Lower lobe of right lung (tissue), 2 donors: ENCODE data around the gene ISLR. TPM values are rescaled to one million over a fixed set of nuclear protein-coding genes. Genes with fewer than 3 reads are reported as not detected.

Experiments
- ATAC-seq, 2 donors: fragments of 200-7000 bp; cut with Tn5 transposase; one replicate each; pipeline ENCODE4 v1.9.1; 2020 to 2022; ENCODE audit warnings: mild to moderate bottlenecking in 2 of 2, moderate library complexity in 2 of 2
- DNase-seq: peaks from one replicate; pipeline ENCODE4 v3.0.0-alpha.2; 2020
- H3K27ac ChIP-seq: fragments of 200-600 bp; one replicate; pipeline ENCODE4 v1.8.0; 2022
- H3K27me3 ChIP-seq: fragments of 200-600 bp; one replicate; pipeline ENCODE4 v1.8.0; 2022; ENCODE audit warnings: low read depth
- H3K36me3 ChIP-seq: fragments of 200-600 bp; one replicate; pipeline ENCODE4 v1.8.0; 2022; ENCODE audit warnings: mild to moderate bottlenecking
- H3K4me1 ChIP-seq: fragments of 200-600 bp; one replicate; pipeline ENCODE4 v1.8.0; 2022
- H3K4me3 ChIP-seq: fragments of 200-600 bp; one replicate; pipeline ENCODE4 v1.8.0; 2022; ENCODE audit warnings: mild to moderate bottlenecking
- H3K9me3 ChIP-seq: fragments of 200-600 bp; one replicate; pipeline ENCODE4 v1.8.0; 2022
- intact Hi-C: fragments of 100-400 bp; cut with DNase I; formaldehyde crosslinking; loops from one replicate; pipeline ENCODE4 v1.11.0; 2022
- total RNA-seq: library from RNA; stranded (reverse); fragmentation: NEBNext Ultra II Directional; extraction: Animal tissue kit (Norgen Biotek cat#: 25700); gene quantifications from one replicate; pipeline ENCODE4 v1.2.1, GENCODE V29; 2021
- TF ChIP-seq, protein P1 (sequence below): fragments of 200-600 bp; IDR thresholded peaks from one replicate; pipeline ENCODE4 v1.8.0; 2022; ENCODE audit warnings: antibody characterized with exemption, mild to moderate bottlenecking
- donor health status: DM: no; HTN: yes; CAD: no; lungs with severe emphysema.

ISLR gene
- total RNA-seq, 1 donor from 2014 or later = 24.0 TPM

DNA sequence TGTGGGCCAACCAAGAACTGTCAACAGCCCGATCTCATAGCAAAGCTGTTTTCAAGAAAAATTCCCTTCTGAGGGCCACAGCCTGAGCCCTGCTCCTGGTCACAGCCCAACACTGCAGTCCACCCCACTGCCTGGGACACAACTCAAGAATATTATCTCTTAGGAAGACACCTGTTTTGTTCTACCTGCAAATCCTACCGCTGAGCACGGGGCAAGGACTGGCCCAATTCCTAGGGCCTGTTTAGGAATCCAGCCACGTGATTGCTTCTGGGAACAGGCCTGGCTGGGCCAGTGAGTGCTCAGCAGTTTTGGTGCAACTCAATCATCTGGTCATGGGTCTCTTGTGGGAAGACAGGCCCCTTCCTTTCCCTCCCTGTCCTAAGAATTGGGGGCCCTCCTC lies 34.9 kb upstream of the ISLR start:
- Histone ChIP-seq H3K27ac (no peak overlapping the region), H3K27me3 (peaks cover 56% of the 10 kb centered on the region), H3K4me1 (peaks cover 18% of the 10 kb centered on the region), H3K9me3 (no peaks in the 10 kb centered on the region), H3K4me3 (no peak overlapping the region), H3K36me3 (no peaks in the 10 kb centered on the region)
- no peak for DNase-seq
- intact Hi-C loops = no loop called here
- ATAC-seq = no peak
- TF ChIP-seq, protein P1, sequence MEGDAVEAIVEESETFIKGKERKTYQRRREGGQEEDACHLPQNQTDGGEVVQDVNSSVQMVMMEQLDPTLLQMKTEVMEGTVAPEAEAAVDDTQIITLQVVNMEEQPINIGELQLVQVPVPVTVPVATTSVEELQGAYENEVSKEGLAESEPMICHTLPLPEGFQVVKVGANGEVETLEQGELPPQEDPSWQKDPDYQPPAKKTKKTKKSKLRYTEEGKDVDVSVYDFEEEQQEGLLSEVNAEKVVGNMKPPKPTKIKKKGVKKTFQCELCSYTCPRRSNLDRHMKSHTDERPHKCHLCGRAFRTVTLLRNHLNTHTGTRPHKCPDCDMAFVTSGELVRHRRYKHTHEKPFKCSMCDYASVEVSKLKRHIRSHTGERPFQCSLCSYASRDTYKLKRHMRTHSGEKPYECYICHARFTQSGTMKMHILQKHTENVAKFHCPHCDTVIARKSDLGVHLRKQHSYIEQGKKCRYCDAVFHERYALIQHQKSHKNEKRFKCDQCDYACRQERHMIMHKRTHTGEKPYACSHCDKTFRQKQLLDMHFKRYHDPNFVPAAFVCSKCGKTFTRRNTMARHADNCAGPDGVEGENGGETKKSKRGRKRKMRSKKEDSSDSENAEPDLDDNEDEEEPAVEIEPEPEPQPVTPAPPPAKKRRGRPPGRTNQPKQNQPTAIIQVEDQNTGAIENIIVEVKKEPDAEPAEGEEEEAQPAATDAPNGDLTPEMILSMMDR = no peak

DNA sequence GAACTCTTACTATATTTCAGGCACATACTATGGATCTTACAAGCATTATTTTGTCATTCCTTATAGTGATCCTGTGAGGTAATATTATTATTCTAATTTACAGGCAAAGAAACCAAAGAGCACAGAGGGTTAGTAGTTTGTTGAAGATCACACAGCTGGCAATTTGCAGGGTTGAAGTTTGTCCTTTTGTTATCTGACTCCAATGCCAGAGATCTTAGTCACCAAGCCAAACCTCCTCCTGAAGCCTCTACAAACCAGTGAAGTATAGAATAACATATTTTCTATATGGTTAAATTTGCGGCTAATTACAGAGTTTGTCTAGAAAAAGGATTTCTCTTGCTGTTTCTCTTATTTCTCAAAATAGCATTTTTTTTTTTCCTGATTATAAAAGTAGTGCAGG lies 31.9 kb upstream of the ISLR start:
- DNase-seq (no peak), ATAC-seq (no peak)
- Histone ChIP-seq H3K4me3 (no peak overlapping the region), H3K9me3 (peaks cover 4% of the 10 kb centered on the region), H3K36me3 (no peaks in the 10 kb centered on the region), H3K27ac (no peak overlapping the region), H3K4me1 (peaks cover 8% of the 10 kb centered on the region), H3K27me3 (peaks cover 36% of the 10 kb centered on the region)
- intact Hi-C loops = no loop called here
- TF ChIP-seq, protein P1 = no peak

DNA sequence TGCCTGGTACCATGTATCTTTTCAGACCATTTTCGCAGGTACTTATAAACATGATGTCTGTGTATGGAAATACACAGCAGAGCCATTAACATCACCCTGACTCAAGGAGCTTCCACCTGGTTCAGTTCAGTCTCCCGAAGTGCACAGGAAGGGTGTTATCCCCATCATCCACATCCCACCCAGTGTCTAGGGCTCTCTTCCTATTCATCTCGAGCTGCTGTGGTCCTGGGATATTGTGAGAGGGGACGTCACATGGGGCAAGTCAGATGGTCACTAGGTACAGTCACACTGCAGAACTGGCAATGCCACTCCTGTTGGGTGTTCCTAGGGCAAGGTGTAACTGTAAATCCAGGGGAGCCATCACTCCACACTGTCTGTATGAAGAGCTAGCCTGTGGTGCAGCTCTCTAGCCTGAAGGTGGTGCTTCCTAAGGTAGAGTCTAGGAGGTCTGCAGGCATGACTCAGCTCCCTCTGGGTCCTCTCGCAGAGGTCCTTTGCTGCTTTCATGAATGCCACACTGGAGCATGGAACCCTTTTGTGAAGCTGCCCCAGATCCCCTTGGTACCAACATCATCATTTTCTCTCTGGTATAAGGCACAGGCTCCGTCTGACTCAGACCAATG lies 29.2 kb upstream of the ISLR start:
- Histone ChIP-seq H3K4me3 (no peak overlapping the region), H3K27ac (no peak overlapping the region), H3K27me3 (peaks cover 15% of the 10 kb centered on the region), H3K36me3 (no peaks in the 10 kb centered on the region), H3K9me3 (peaks cover 4% of the 10 kb centered on the region), H3K4me1 (no peaks in the 10 kb centered on the region)
- TF ChIP-seq, protein P1 = no peak
- DNase-seq = no peak
- intact Hi-C loops = no loop called here
- ATAC-seq = no peak

DNA sequence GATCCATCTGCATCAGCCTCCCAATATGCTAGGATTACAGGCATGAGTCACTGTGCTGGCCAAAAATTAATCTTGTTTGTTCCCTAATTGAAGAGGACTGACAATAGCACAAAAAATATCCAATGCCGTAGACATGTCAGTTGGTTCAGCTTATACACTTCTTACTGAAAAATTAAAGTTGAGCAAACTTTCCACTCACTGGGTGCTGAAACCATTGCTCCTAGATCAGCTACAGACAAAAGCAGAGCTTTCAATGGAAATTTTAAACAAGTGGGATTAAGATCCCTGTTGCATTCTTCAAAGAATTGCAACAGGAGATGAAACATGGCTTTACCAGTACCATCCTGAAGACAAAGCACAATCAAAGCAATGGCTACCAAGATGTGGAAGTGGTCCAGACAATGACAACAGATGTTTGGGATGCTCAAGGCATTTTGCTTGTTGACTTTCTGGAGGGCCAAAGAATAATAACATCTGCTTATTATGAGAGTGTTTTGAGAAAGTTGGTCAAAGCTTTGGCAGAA lies 27.2 kb upstream of the ISLR start:
- H3K36me3 ChIP-seq = no peaks in the 10 kb centered on the region
- TF ChIP-seq, protein P1 = no peak
- no peak overlapping the region for H3K27ac ChIP-seq
- intact Hi-C loops = no loop called here
- H3K27me3 ChIP-seq = peaks cover 7% of the 10 kb centered on the region
- ATAC-seq (no peak), DNase-seq (no peak)
- no peak overlapping the region for H3K4me3 ChIP-seq
- no peaks in the 10 kb centered on the region for H3K4me1 ChIP-seq
- H3K9me3 ChIP-seq = peaks cover 4% of the 10 kb centered on the region

DNA sequence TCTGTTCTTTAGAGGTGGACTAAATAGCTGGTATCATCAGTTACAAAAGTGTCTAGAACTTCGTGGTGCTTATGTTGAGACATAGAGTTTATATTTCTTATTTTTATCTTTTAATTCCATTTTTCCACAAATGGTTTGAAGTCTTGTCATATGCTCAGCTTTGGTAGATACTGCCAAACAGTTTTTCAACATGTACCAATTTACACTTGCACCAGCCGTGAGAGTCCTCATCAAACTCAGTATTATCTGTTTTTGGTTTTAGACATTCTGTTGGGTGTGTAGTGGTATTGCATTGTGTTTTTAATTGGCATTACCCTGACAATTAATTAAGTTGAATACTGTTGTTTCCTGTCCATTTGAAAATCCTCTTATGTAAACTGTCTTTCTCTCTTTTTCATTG lies 26.5 kb upstream of the ISLR start:
- ATAC-seq (no peak), DNase-seq (no peak)
- TF ChIP-seq, protein P1 = no peak

More for the DNA sequence above, 26.5 kb upstream of the ISLR start:
- intact Hi-C loops = no loop called here
- Histone ChIP-seq H3K27ac (no peak overlapping the region), H3K27me3 (peaks cover 7% of the 10 kb centered on the region), H3K36me3 (no peaks in the 10 kb centered on the region), H3K4me3 (no peak overlapping the region), H3K9me3 (peaks cover 4% of the 10 kb centered on the region), H3K4me1 (no peaks in the 10 kb centered on the region)
